IMR-90 (cell line): Measurements from ENCODE around the gene C2CD4D. TPM values are rescaled to one million over a fixed set of nuclear protein-coding genes. Genes with fewer than 3 reads are reported as not detected.

Source experiments
- ATAC-seq: fragments of 200-7000 bp; cut with Tn5 transposase; 2 replicates; pipeline ENCODE4 v1.9.1; 2020; ENCODE audit warnings: low read depth, mild to moderate bottlenecking, moderate library complexity
- BruUV-seq: library from RNA; stranded (reverse); fragments of 400-500 nt; replicated peaks from 2 replicates; lab custom pipeline; 2021; lab: Mats Ljungman, UMichigan
- CTCF ChIA-PET: fragments of 300-600 bp; formaldehyde crosslinking; extraction: SDS; loops from one replicate; lab custom pipeline; 2021; ENCODE audit warnings: antibody characterized with exemption; lab: Yijun Ruan, JAX
- POLR2A ChIA-PET: fragments of 300-600 bp; sonication (Branson Sonifier 250); formaldehyde crosslinking; loops from one replicate; lab custom pipeline; 2022; ENCODE audit warnings: antibody characterized with exemption; ENCODE audit not compliant: unreplicated experiment; lab: Charles Lee
- DNase-seq: peaks from one replicate; pipeline ENCODE4 v3.0.0; 2013
- H2AFZ ChIP-seq: replicated peaks from 2 replicates; pipeline ENCODE3; 2013; ENCODE audit warnings: low read length, mild to moderate bottlenecking; ENCODE audit not compliant: poor library complexity
- H2AK5ac ChIP-seq: 2 replicates; pipeline ENCODE4 v1.6.1; 2013; ENCODE audit warnings: low read depth, low read length, inconsistent platforms
- H2AK9ac ChIP-seq: replicated peaks from 2 replicates; pipeline ENCODE3; 2013; ENCODE audit warnings: mild to moderate bottlenecking, low read depth, low read length, moderate library complexity; ENCODE audit not compliant: poor library complexity
- H2BK120ac ChIP-seq: 2 replicates; pipeline ENCODE4 v1.6.1; 2013; ENCODE audit warnings: low read depth, low read length, inconsistent platforms
- H2BK15ac ChIP-seq: 3 replicates; pipeline ENCODE4 v1.6.1; 2013; ENCODE audit warnings: low read depth, low read length, inconsistent platforms
- H2BK20ac ChIP-seq: 2 replicates; pipeline ENCODE4 v1.6.1; 2013; ENCODE audit warnings: low read depth, mild to moderate bottlenecking, inconsistent platforms, low read length, moderate library complexity
- H2BK5ac ChIP-seq: 2 replicates; pipeline ENCODE4 v1.6.1; 2013; ENCODE audit warnings: mild to moderate bottlenecking, low read depth, low read length, inconsistent platforms; ENCODE audit not compliant: poor library complexity, severe bottlenecking
- H3K14ac ChIP-seq: replicated peaks from 2 replicates; pipeline ENCODE4 v1.6.1; 2013; ENCODE audit warnings: low read depth, low read length, inconsistent platforms
- H3K18ac ChIP-seq: 2 replicates; pipeline ENCODE4 v1.6.1; 2013; ENCODE audit warnings: low read depth, low read length, control low read depth
- H3K23ac ChIP-seq: 2 replicates; pipeline ENCODE4 v1.6.1; 2013; ENCODE audit warnings: low read depth, low read length, inconsistent platforms
- H3K27ac ChIP-seq: 2 replicates; pipeline ENCODE4 v1.5.1; 2013; ENCODE audit warnings: mild to moderate bottlenecking, control low read depth, low read length; ENCODE audit not compliant: insufficient read depth
- H3K27me3 ChIP-seq: 2 replicates; pipeline ENCODE4 v1.6.1; 2013; ENCODE audit warnings: low read length; ENCODE audit not compliant: control insufficient read depth, insufficient read depth
- H3K36me3 ChIP-seq: 2 replicates; pipeline ENCODE4 v1.6.1; 2013; ENCODE audit warnings: low read length, mixed read lengths; ENCODE audit not compliant: control insufficient read depth, insufficient read depth
- H3K4ac ChIP-seq: 2 replicates; pipeline ENCODE4 v1.6.1; 2013; ENCODE audit warnings: low read depth, low read length, inconsistent platforms
- H3K4me1 ChIP-seq: 2 replicates; pipeline ENCODE4 v1.6.1; 2013; ENCODE audit warnings: low read length, mixed read lengths; ENCODE audit not compliant: control insufficient read depth, insufficient read depth
- H3K4me2 ChIP-seq: 2 replicates; pipeline ENCODE4 v1.6.1; 2013; ENCODE audit warnings: low read depth, mild to moderate bottlenecking, control low read depth, low read length, moderate library complexity
- H3K4me3 ChIP-seq: 2 replicates; pipeline ENCODE4 v1.5.1; 2013; ENCODE audit warnings: low read depth, mild to moderate bottlenecking, control low read depth, low read length, moderate library complexity; ENCODE audit not compliant: insufficient read depth
- H3K56ac ChIP-seq: 2 replicates; pipeline ENCODE4 v1.6.1; 2013; ENCODE audit warnings: low read length, inconsistent platforms; ENCODE audit not compliant: insufficient read depth; ENCODE audit errors: extremely low read depth
- H3K79me1 ChIP-seq, 2 experiments: 2 replicates each; pipeline ENCODE4 v1.6.1; 2013; ENCODE audit warnings: low read length in 2 of 2, inconsistent platforms in 1 of 2, low read depth in 1 of 2
- H3K9ac ChIP-seq: 2 replicates; pipeline ENCODE4 v1.6.1; 2013; ENCODE audit warnings: low read depth, low read length, control low read depth
- H3K9me1 ChIP-seq: 2 replicates; pipeline ENCODE4 v1.6.1; 2013; ENCODE audit warnings: low read length, inconsistent platforms; ENCODE audit not compliant: insufficient read depth
- H3K9me3 ChIP-seq: 2 replicates; pipeline ENCODE4 v1.6.1; 2013; ENCODE audit warnings: low read length; ENCODE audit not compliant: control insufficient read depth, insufficient read depth
- H4K20me1 ChIP-seq: 2 replicates; pipeline ENCODE4 v1.6.1; 2013; ENCODE audit warnings: low read length, inconsistent platforms; ENCODE audit not compliant: insufficient read depth
- H4K5ac ChIP-seq: 2 replicates; pipeline ENCODE4 v1.6.1; 2013; ENCODE audit warnings: mild to moderate bottlenecking, low read depth, low read length, control low read depth
- H4K8ac ChIP-seq, 2 experiments: 2 replicates each; pipeline ENCODE4 v1.6.1; 2013; ENCODE audit warnings: low read depth in 2 of 2, low read length in 2 of 2, control low read depth in 1 of 2, inconsistent platforms in 1 of 2
- H4K91ac ChIP-seq: 2 replicates; pipeline ENCODE4 v1.6.1; 2013; ENCODE audit warnings: low read depth, low read length, inconsistent platforms; ENCODE audit not compliant: insufficient read depth
- CHD1 ChIP-seq: IDR thresholded peaks from 2 replicates; pipeline ENCODE4 v1.6.1; 2012; ENCODE audit warnings: low read depth, low read length, improper control_type of control experiment
- MAZ ChIP-seq: IDR thresholded peaks from 2 replicates; pipeline ENCODE4 v1.6.1; 2012; ENCODE audit warnings: low read depth, mild to moderate bottlenecking, low read length, improper control_type of control experiment, moderate library complexity, borderline replicate concordance
- MXI1 ChIP-seq: IDR thresholded peaks from 2 replicates; pipeline ENCODE4 v1.6.1; 2012; ENCODE audit warnings: low read depth, mild to moderate bottlenecking, low read length, moderate library complexity, borderline replicate concordance
- RFX5 ChIP-seq: IDR thresholded peaks from 2 replicates; pipeline ENCODE4 v1.8.0; 2012; ENCODE audit warnings: low read depth, mild to moderate bottlenecking, low read length, moderate library complexity
- WGBS, 2 experiments: methylation state at CpG; one replicate each; pipeline versions ENCODE4 v1.1.5 to v1.1.7; 2013; ENCODE audit warnings: missing lambda C conversion rate in 2 of 2; ENCODE audit not compliant: insufficient read length in 1 of 2; ENCODE audit errors: extremely low coverage in 2 of 2; 5-methylcytosine and 5-hydroxymethylcytosine counted together
- dilution Hi-C: fragments of 300-500 bp; cut with HindIII; formaldehyde crosslinking; loops from one replicate; pipeline ENCODE4 v1.14.3; 2018; ENCODE audit warnings: low sequenced_read_pairs; ENCODE audit not compliant: unreplicated experiment
- in situ Hi-C: fragments of 300-500 bp; cut with MboI; formaldehyde crosslinking; loops from 3 replicates; pipeline ENCODE4 v1.14.3; 2019; ENCODE audit warnings: low sequenced_read_pairs, inconsistent platforms, mixed read lengths
- intact Hi-C: fragments of 100-400 bp; cut with micrococcal nuclease; formaldehyde crosslinking; loops from 2 replicates; pipeline ENCODE4 v1.10.0; 2022
- polyA plus RNA-seq, 3 experiments: library from polyadenylated mRNA; depleted of rRNA; stranded (reverse); fragments of >200 nt; gene quantifications; 2 replicates each; pipeline ENCODE4 v1.2.3, GENCODE V29; 2012; ENCODE audit warnings: low replicate concordance in 1 of 3
- total RNA-seq: library from RNA; depleted of rRNA; stranded (reverse); fragments of >200 nt; gene quantifications from 2 replicates; pipeline ENCODE4 v1.2.3, GENCODE V29; 2012
- TF ChIP-seq, protein P1 (sequence below): fragments of 150-350 bp; IDR thresholded peaks from 2 replicates; pipeline ENCODE4 v1.6.1; 2017; ENCODE audit warnings: mild to moderate bottlenecking, antibody characterized with exemption, low read length, low read depth

The C2CD4D gene
- total and polyA plus RNA-seq, 2 of the 4 experiments (the other 2 are of a cell fraction): not detected

GRCh38 chr1:151835596-151835995, 4.0 kb downstream of the C2CD4D start:
- Histone ChIP-seq H4K8ac (no peak overlapping the region), H3K4ac (no peak overlapping the region), H4K5ac (no peak overlapping the region), H3K4me1 (no peaks in the 10 kb centered on the region; the same call in 1 of the 2 replicates), H3K27ac (no peak overlapping the region), H3K56ac (no peak overlapping the region), H2AK5ac (no peak overlapping the region), H3K4me3 (no peak overlapping the region), H2AK9ac (no peak overlapping the region), H3K9ac (no peak overlapping the region), H3K4me2 (no peak overlapping the region), H3K27me3 (peaks cover 68% of the 10 kb centered on the region), H4K20me1 (no peaks in the 10 kb centered on the region), H3K18ac (no peak overlapping the region), H3K36me3 (no peaks in the 10 kb centered on the region), H2BK5ac (no peak overlapping the region), H2AFZ (no peak overlapping the region), H4K91ac (no peak overlapping the region), H2BK120ac (no peak overlapping the region), H3K23ac (no peak overlapping the region), H3K9me1 (no peaks in the 10 kb centered on the region), H2BK20ac (no peak overlapping the region), H3K9me3 (no peaks in the 10 kb centered on the region), H3K79me1 (no peaks in the 10 kb centered on the region), H3K14ac (no peak overlapping the region), H2BK15ac (no peak overlapping the region)
- TF ChIP-seq, protein P1, sequence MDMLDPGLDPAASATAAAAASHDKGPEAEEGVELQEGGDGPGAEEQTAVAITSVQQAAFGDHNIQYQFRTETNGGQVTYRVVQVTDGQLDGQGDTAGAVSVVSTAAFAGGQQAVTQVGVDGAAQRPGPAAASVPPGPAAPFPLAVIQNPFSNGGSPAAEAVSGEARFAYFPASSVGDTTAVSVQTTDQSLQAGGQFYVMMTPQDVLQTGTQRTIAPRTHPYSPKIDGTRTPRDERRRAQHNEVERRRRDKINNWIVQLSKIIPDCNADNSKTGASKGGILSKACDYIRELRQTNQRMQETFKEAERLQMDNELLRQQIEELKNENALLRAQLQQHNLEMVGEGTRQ: no peak
- no peak for TF ChIP-seq MAZ
- TF ChIP-seq RFX5: no peak
- TF ChIP-seq MXI1: no peak
- no peak for TF ChIP-seq CHD1
- no CpG with 5 or more reads among the region's 7 CpGs for WGBS, 2 experiments
- no peak for DNase-seq
- in situ Hi-C loops (no loop called here), intact Hi-C loops (loop anchor here (5.0 to 10.0 kb wide), 2 partner anchors 73 to 291 kb away; partner anchors contain the start of genes MRPL9 and TUFT1), dilution Hi-C loops (no loop called here)
- POLR2A ChIA-PET: no interaction called here
- CTCF ChIA-PET: no interaction called here
- no peak for ATAC-seq
- no TSS peak for BruUV-seq
